Astrocyte (in vitro differentiated cells and primary cell): ENCODE data around the gene CLDN19. TPM values are rescaled to one million over a fixed set of nuclear protein-coding genes. Genes with fewer than 3 reads are reported as not detected.

Experiments used
- DNase-seq: peaks from one replicate; pipeline ENCODE4 v3.0.0-alpha.2; 2010; ENCODE audit warnings: low read depth
- FAIRE-seq: peaks from 2 replicates; lab custom pipeline; 2011; peaks lifted over from hg19 to GRCh38; lab: Jason Lieb, UNC
- H2AFZ ChIP-seq: 2 replicates; pipeline ENCODE4 v1.6.0; 2012; ENCODE audit warnings: low read depth, low read length, inconsistent platforms
- H3K27ac ChIP-seq: 2 replicates; pipeline ENCODE4 v1.5.1; 2011; ENCODE audit warnings: low read depth, low read length, inconsistent platforms
- H3K27me3 ChIP-seq: 2 replicates; pipeline ENCODE4 v1.6.0; 2011; ENCODE audit warnings: low read length, inconsistent platforms; ENCODE audit not compliant: insufficient read depth
- H3K36me3 ChIP-seq: 2 replicates; pipeline ENCODE4 v1.5.1; 2011; ENCODE audit warnings: low read length, inconsistent platforms; ENCODE audit not compliant: insufficient read depth
- H3K4me1 ChIP-seq: 2 replicates; pipeline ENCODE4 v1.5.1; 2011; ENCODE audit warnings: low read length, inconsistent platforms; ENCODE audit not compliant: insufficient read depth
- H3K4me2 ChIP-seq: 2 replicates; pipeline ENCODE4 v1.6.0; 2012; ENCODE audit warnings: low read length, inconsistent platforms
- H3K4me3 ChIP-seq: 2 replicates; pipeline ENCODE4 v1.5.1; 2011; ENCODE audit warnings: low read depth, mild to moderate bottlenecking, low read length, inconsistent platforms; ENCODE audit not compliant: insufficient read depth
- H3K79me2 ChIP-seq: 2 replicates; pipeline ENCODE4 v1.6.0; 2012; ENCODE audit warnings: mild to moderate bottlenecking, low read length, inconsistent platforms; ENCODE audit not compliant: insufficient read depth
- H3K9ac ChIP-seq: 2 replicates; pipeline ENCODE4 v1.6.0; 2012; ENCODE audit warnings: mild to moderate bottlenecking, low read length, inconsistent platforms
- H3K9me3 ChIP-seq: 2 replicates; pipeline ENCODE4 v1.5.1; 2012; ENCODE audit warnings: low read depth, mild to moderate bottlenecking, low read length, inconsistent platforms; ENCODE audit not compliant: insufficient read depth
- H4K20me1 ChIP-seq: 2 replicates; pipeline ENCODE4 v1.6.0; 2012; ENCODE audit warnings: low read length, inconsistent platforms; ENCODE audit not compliant: insufficient read depth
- H3K27ac Mint-ChIP-seq: one replicate; pipeline ENCODE4 v1.8.0; 2021; ENCODE audit warnings: mild to moderate bottlenecking, mixed read lengths; ENCODE audit not compliant: unreplicated experiment
- H3K27me3 Mint-ChIP-seq: one replicate; pipeline ENCODE4 v1.8.0; 2021; ENCODE audit warnings: low read depth, mixed read lengths; ENCODE audit not compliant: unreplicated experiment
- H3K36me3 Mint-ChIP-seq: one replicate; pipeline ENCODE4 v1.8.0; 2021; ENCODE audit warnings: low read depth, mixed read lengths; ENCODE audit not compliant: unreplicated experiment
- H3K4me1 Mint-ChIP-seq: one replicate; pipeline ENCODE4 v1.8.0; 2021; ENCODE audit warnings: low read depth, mixed read lengths; ENCODE audit not compliant: unreplicated experiment
- H3K4me3 Mint-ChIP-seq: one replicate; pipeline ENCODE4 v1.8.0; 2021; ENCODE audit warnings: mild to moderate bottlenecking, moderate library complexity, mixed read lengths; ENCODE audit not compliant: unreplicated experiment
- H3K9me3 Mint-ChIP-seq: one replicate; pipeline ENCODE4 v1.8.0; 2021; ENCODE audit warnings: mild to moderate bottlenecking, mixed read lengths; ENCODE audit not compliant: unreplicated experiment
- CTCF ChIP-seq: IDR thresholded peaks from 2 replicates; pipeline ENCODE4 v1.5.1; 2011; ENCODE audit warnings: low read depth, mild to moderate bottlenecking, inconsistent platforms, low read length, moderate library complexity; ENCODE audit not compliant: insufficient read depth
- EZH2 ChIP-seq: IDR thresholded peaks from 2 replicates; pipeline ENCODE4 v1.6.1; 2012; ENCODE audit warnings: mild to moderate bottlenecking, low read length, inconsistent platforms; ENCODE audit not compliant: insufficient read depth
- total RNA-seq: library from RNA; stranded (reverse); gene quantifications from 2 replicates; pipeline ENCODE4 v1.2.1, GENCODE V29; 2021

CLDN19 gene
- total RNA-seq, 1 donor from 2014 or later: 0.11 TPM

- Histone ChIP-seq H3K9me3 (no peaks in the 10 kb centered on the region), H3K4me1 (peaks cover 9% of the 10 kb centered on the region), H3K79me2 (peaks cover 46% of the 10 kb centered on the region), H3K27ac (no peak overlapping the region), H4K20me1 (peaks cover 68% of the 10 kb centered on the region), H3K36me3 (peaks cover 34% of the 10 kb centered on the region), H3K4me3 (no peak overlapping the region), H3K27me3 (no peaks in the 10 kb centered on the region), H3K9ac (no peak overlapping the region), H3K4me2 (no peak overlapping the region), H2AFZ (no peak overlapping the region)
- no peak for FAIRE-seq
- Mint-ChIP-seq H3K27me3 (no peaks in the 10 kb centered on the region), H3K27ac (no peak overlapping the region), H3K4me1 (peaks cover 2% of the 10 kb centered on the region), H3K4me3 (no peak overlapping the region), H3K36me3 (peaks cover 15% of the 10 kb centered on the region), H3K9me3 (no peaks in the 10 kb centered on the region)
- no peak for TF ChIP-seq CTCF
- DNase-seq: no peak
Measured at GRCh38 chr1:42761567-42761966, 21.5 kb upstream of the CLDN19 start.

GRCh38 chr1:42759114-42759513 is 19.1 kb upstream of the CLDN19 start:
- no peak overlapping the region for H3K4me3 ChIP-seq
- H3K27ac ChIP-seq: no peak overlapping the region
- no peak overlapping the region for H3K27ac Mint-ChIP-seq
- H3K4me1 ChIP-seq: peaks cover under 1% of the 10 kb centered on the region
- no peak overlapping the region for H3K9ac ChIP-seq
- H3K27me3 ChIP-seq: no peaks in the 10 kb centered on the region
- TF ChIP-seq CTCF (no peak), EZH2 (no peak)
- H3K36me3 Mint-ChIP-seq: peaks cover 33% of the 10 kb centered on the region
- H3K79me2 ChIP-seq: peaks cover 22% of the 10 kb centered on the region
- peaks cover 80% of the 10 kb centered on the region for H4K20me1 ChIP-seq
- H3K4me1 Mint-ChIP-seq: peaks cover 5% of the 10 kb centered on the region
- peaks cover 1% of the 10 kb centered on the region for H3K9me3 Mint-ChIP-seq
- peaks cover 58% of the 10 kb centered on the region for H3K36me3 ChIP-seq
- FAIRE-seq (no peak), DNase-seq (no peak)
- H2AFZ ChIP-seq: no peak overlapping the region
- H3K27me3 Mint-ChIP-seq: no peaks in the 10 kb centered on the region
- no peak overlapping the region for H3K4me3 Mint-ChIP-seq
- H3K4me2 ChIP-seq: no peak overlapping the region
- H3K9me3 ChIP-seq: no peaks in the 10 kb centered on the region

GRCh38 chr1:42758641-42759040 is 18.6 kb upstream of the CLDN19 start:
- no peak overlapping the region for H3K27ac Mint-ChIP-seq
- H3K4me1 Mint-ChIP-seq: peaks cover 7% of the 10 kb centered on the region
- no peak for DNase-seq
- no peak overlapping the region for H2AFZ ChIP-seq
- no peaks in the 10 kb centered on the region for H3K27me3 Mint-ChIP-seq
- no peak overlapping the region for H3K9ac ChIP-seq
- H3K79me2 ChIP-seq: peaks cover 17% of the 10 kb centered on the region
- H3K27ac ChIP-seq: no peak overlapping the region
- no peak overlapping the region for H3K4me2 ChIP-seq
- H3K36me3 ChIP-seq: peaks cover 61% of the 10 kb centered on the region
- H3K27me3 ChIP-seq: no peaks in the 10 kb centered on the region
- TF ChIP-seq CTCF (no peak), EZH2 (no peak)
- H3K4me3 Mint-ChIP-seq: no peak overlapping the region
- peaks cover 80% of the 10 kb centered on the region for H4K20me1 ChIP-seq
- peaks cover 38% of the 10 kb centered on the region for H3K36me3 Mint-ChIP-seq
- H3K9me3 Mint-ChIP-seq: peaks cover 2% of the 10 kb centered on the region
- no peak overlapping the region for H3K4me3 ChIP-seq
- FAIRE-seq: no peak
- H3K9me3 ChIP-seq: no peaks in the 10 kb centered on the region
- H3K4me1 ChIP-seq: no peaks in the 10 kb centered on the region
